ENCODE results near the gene USP5.

USP5 gene

GRCh38 chr12:6826125-6826733, 25.7 kb upstream of the USP5 start:
- no peak for DNase-seq

GRCh38 chr12:6826734-6827436, 25.1 kb upstream of the USP5 start:
- no peak for DNase-seq

GRCh38 chr12:6827437-6827911, 24.5 kb upstream of the USP5 start:
- DNase-seq, result no peak

GRCh38 chr12:6827982-6828780, 23.8 kb upstream of the USP5 start, which contains the start of gene P3H3:
TSS of gene P3H3 (plus strand) at chr12:6828407. CDS start at chr12:6828441, 34 bp downstream.
- peak; percentile 23 for DNase-seq

- DNase-seq, result peak; percentile 18
Observed at GRCh38 chr12:6828781-6829535, 23.0 kb upstream of the USP5 start.

- no peak for DNase-seq
Observed at GRCh38 chr12:6829536-6830220, 22.3 kb upstream of the USP5 start.

GRCh38 chr12:6830286-6830890, 21.6 kb upstream of the USP5 start:
- no peak for DNase-seq

GRCh38 chr12:6830999-6831398, 21.0 kb upstream of the USP5 start:
- DNase-seq, result no peak

- no peak for DNase-seq
Observed at GRCh38 chr12:6831450-6831995, 20.4 kb upstream of the USP5 start.

- no peak for DNase-seq
Observed at GRCh38 chr12:6832125-6832524, 19.8 kb upstream of the USP5 start.

GRCh38 chr12:6833189-6833890, 18.6 kb upstream of the USP5 start:
- no peak for DNase-seq

GRCh38 chr12:6834254-6834653, 17.7 kb upstream of the USP5 start:
- DNase-seq, result no peak

GRCh38 chr12:6834873-6835272, 17.1 kb upstream of the USP5 start:
- DNase-seq, result no peak

- DNase-seq, result no peak
Observed at GRCh38 chr12:6836851-6837250, 15.1 kb upstream of the USP5 start.

GRCh38 chr12:6837370-6838060, 14.4 kb upstream of the USP5 start:
- no peak for DNase-seq

- no peak for DNase-seq
Observed at GRCh38 chr12:6838854-6839253, 13.1 kb upstream of the USP5 start.

- no peak for DNase-seq
Observed at GRCh38 chr12:6839482-6840201, 12.3 kb upstream of the USP5 start.

GRCh38 chr12:6840330-6840729, 11.6 kb upstream of the USP5 start:
- DNase-seq, result no peak

GRCh38 chr12:6840761-6841515, 11.0 kb upstream of the USP5 start, which contains the start of gene GNB3:
TSS of gene GNB3 (plus strand) at chr12:6840925. CDS start at chr12:6841288, 363 bp downstream.
- no peak for DNase-seq

All from activated gamma-delta T cell (primary cell).